Limb (tissue), 2 donors: ENCODE data around the gene GDPD3.
A peak's percentile ranks its signal among the peaks of the same experiment; 100 is the strongest.

ENCODE experiments used
- DNase-seq, 2 donors: peaks; one replicate each; pipeline ENCODE4 v3.0.0-alpha.2; 2016; ENCODE audit errors: extremely low spot score in 2 of 2

Gene GDPD3

DNA sequence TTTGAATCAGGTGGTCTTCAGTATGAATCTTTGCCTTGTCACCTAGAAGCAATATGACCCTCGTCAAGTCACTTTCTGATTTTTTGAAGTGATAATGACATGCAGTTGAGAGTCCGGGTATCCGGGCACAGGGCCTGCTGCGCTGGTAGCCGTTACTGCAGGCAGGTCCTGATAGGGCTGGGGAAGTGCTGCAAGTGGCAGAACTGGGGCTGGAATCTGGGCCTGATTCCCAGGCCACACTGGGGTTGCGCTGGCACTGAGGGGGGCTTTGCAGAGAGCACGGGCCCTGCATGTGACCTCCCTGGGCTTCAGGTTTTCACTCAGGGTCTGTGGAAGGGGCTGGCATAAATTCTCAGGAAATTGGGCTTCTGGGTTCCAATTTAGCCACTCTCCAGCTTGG is 34.6 kb downstream of the GDPD3 start:
- no peak for DNase-seq

DNA sequence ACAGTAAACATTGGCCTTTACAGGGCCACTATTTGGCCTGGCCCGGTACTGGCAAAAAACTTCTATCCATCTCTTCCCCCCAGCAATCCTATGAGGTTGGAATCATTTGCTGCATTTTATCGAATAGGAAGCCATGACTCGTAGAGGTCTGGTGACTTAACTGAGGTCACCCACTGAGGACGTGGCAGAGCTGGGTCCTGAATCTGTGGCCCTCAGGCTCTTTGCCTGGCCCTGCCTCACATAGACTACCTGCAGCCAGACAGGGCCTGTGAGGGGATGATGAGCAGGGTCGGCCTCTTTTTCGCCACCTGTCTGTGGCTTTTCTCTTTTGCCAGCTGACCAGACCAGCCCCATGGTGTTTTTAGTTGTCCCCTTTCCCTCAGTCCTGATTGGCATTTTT is 35.7 kb downstream of the GDPD3 start:
- no peak for DNase-seq

DNA sequence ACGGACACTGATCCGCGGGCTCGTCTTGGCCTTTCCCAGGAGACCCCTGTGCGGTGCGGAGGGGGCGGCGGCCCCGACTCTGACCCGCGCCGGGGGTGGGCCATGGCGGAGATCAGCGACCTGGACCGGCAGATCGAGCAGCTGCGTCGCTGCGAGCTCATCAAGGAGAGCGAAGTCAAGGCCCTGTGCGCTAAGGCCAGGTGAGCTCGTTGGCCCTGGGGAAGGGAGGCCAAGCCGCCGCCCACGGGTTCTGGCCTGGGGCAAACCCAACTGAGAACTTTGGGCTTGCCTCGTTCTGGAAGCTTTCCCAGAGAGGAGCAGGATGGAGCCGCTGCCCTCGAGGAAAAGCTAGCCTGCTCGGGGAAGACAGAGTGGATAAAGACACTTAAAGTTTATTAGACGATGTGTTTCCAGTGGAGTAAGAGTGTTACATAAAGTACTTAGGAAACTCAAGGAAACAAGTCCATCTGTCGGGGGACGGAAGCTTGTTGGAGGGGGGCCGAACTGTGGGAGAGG is 37.0 kb downstream of the GDPD3 start:
- no peak for DNase-seq

DNA sequence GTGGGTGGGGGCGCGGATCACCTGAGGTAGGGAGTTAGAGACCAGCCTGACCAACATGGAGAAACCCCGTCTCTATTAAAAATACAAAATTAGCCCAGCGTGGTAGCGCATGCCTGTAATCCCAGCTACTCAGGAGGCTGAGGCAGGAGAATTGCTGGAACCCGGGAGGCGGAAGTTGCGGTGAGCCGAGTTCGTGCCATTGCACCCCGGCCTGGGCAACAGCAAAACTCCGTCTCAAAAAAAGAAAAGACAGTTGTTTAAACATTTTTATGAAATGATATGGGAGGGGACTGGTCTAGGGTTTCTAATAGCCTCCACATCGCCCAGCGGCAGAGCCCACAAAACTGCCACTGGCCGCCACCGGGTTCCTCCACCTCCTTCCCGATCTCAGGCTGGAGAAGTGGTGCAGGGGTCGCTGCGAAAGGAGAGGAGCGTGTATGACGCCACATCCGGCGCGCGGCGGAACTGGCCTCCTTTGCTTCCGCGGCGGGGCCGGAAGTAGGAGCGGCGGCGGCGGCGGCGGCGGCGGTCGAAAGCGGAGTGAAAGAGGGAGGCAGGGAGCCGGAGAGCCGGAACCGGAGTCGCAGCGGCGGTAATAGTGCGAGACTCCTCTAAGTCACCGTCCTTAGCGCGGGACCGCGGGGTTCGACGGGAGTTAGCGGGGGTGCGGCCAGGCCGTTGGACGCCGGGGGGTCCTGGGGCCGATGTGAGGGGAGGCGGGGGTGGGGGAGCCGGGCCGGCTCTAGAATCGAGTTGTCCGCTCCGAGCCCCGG is 37.6 kb downstream of the GDPD3 start, which contains the start of gene PPP4C:
TSS of gene PPP4C (plus strand) at position 492 of the 773 bp plus-strand sequence. CDS start 384 bp downstream, outside the sequence.
- peak; percentile 90 to 92 for DNase-seq

DNA sequence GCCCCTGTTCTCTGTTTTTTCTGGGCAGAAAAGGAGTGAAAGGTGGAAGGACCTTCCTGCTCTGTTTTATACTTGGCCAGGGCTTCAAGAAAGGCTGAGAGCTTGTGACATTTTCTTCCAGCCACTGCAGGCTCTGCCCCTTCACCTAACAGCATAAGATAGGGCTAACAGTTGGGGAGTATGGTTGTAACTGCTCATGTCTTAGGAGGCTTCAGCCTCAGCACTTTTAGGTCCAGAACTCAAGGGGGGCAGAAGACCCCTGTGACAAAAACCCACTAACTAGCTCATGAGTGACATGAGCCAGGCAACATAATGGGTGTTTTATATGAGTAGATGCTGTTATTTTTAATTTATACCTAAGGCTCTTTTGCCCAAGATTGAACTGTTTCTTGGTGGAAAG is 42.8 kb downstream of the GDPD3 start:
- DNase-seq, result no peak

DNA sequence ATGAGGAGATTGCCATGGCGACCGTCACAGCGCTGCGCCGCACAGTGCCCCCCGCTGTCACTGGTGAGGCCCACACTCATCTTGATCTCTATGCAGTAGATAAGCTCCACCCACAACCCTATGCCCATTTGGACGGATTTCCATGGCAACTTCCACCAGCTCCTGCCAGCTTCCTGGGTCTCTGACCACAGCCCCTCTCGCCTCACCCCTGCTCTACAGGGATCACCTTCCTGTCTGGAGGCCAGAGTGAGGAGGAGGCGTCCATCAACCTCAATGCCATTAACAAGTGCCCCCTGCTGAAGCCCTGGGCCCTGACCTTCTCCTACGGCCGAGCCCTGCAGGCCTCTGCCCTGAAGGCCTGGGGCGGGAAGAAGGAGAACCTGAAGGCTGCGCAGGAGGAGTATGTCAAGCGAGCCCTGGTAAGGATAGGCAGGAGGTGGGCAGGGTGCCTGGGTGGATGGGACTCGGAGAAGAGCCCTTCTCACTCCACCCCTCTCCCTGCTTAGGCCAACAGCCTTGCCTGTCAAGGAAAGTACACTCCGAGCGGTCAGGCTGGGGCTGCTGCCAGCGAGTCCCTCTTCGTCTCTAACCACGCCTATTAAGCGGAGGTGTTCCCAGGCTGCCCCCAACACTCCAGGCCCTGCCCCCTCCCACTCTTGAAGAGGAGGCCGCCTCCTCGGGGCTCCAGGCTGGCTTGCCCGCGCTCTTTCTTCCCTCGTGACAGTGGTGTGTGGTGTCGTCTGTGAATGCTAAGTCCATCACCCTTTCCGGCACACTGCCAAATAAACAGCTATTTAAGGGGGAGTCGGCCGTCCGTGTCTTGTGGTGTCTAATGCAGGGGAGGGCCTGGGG is 43.5 kb downstream of the GDPD3 start:
- DNase-seq, result no peak

DNA sequence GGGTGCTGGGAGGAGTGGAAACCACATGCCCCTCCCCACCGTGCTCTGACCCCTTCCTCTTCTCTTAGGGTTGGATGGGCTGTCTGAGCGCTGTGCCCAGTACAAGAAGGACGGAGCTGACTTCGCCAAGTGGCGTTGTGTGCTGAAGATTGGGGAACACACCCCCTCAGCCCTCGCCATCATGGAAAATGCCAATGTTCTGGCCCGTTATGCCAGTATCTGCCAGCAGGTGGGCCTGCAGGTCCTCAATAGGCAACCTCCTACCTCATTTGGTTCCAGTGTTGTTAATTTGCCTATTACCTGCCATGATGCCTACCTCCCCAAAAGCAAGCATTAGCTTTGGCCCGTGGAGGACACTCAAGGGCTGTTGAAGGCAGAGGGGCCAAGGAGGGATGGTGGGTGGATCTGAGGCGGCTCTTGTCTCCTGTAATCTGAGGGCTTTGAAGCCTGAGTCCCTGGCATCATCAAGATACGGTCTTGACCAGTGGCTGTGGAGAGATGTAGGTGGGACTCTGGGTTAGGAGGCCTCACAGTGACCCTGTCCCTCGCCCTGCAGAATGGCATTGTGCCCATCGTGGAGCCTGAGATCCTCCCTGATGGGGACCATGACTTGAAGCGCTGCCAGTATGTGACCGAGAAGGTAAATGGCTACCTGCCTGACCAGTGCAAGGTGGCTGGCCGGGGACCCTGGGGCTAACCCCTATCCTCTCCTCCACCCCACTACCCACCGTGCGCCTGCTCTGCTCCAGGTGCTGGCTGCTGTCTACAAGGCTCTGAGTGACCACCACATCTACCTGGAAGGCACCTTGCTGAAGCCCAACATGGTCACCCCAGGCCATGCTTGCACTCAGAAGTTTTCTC is 44.4 kb downstream of the GDPD3 start:
- peak in 1 of 2 donors; percentile 50 for DNase-seq

DNA sequence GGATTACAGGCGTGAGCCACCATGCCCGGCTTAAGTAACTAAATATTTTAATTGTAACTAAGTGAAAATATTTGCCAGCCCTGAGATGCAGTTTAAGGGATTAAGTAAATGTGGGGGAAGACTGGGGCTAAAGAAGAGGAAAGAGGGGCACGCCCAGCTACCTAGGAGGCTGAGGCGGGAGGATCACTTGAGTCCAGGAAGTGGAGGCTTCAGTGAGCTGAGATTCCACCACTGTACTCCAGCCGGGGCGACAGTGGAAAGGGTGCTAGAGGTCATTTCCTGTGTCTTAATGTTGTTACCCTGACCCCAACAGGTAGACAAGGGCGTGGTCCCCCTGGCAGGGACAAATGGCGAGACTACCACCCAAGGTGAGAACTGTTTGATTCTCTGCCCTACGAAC is 45.0 kb downstream of the GDPD3 start:
- no peak for DNase-seq

DNA sequence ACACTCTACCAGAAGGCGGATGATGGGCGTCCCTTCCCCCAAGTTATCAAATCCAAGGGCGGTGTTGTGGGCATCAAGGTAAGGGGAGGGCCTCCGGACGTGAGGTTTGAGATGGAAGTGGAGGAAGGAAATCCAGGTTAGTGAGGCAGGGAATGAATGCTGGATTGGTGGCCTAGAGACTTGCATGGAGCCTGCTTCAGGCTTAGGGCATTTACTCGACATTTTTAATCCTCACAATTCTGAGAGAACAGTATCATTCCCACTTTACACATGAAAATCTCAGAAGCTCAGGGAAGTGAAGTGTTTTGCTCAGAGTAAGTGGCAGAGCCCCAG is 45.8 kb downstream of the GDPD3 start:
- no peak for DNase-seq

DNA sequence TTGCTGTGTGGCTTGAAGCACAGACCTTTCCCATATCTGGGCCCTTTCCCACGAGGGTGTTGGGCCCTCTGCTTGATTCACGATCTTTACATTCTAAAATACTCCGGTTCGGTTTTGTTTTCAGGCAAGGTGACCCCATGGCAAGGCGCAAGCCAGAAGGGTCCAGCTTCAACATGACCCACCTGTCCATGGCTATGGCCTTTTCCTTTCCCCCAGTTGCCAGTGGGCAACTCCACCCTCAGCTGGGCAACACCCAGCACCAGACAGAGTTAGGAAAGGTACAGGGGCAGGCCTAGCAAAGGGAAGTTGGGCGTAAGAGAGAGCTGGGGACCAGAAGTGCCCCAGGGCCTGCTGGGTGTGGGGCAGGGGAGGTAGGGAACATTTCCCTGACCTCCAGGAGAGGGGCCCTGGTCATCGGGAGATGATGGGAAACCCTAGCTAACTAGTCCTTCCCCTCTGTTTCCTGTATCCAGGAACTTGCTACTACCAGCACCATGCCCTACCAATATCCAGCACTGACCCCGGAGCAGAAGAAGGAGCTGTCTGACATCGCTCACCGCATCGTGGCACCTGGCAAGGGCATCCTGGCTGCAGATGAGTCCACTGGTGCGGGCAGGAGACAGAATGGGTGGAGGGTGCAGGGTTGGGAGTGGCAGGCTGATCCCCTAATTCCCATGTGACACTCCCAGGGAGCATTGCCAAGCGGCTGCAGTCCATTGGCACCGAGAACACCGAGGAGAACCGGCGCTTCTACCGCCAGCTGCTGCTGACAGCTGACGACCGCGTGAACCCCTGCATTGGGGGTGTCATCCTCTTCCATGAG is 46.4 kb downstream of the GDPD3 start:
- no peak for DNase-seq

DNA sequence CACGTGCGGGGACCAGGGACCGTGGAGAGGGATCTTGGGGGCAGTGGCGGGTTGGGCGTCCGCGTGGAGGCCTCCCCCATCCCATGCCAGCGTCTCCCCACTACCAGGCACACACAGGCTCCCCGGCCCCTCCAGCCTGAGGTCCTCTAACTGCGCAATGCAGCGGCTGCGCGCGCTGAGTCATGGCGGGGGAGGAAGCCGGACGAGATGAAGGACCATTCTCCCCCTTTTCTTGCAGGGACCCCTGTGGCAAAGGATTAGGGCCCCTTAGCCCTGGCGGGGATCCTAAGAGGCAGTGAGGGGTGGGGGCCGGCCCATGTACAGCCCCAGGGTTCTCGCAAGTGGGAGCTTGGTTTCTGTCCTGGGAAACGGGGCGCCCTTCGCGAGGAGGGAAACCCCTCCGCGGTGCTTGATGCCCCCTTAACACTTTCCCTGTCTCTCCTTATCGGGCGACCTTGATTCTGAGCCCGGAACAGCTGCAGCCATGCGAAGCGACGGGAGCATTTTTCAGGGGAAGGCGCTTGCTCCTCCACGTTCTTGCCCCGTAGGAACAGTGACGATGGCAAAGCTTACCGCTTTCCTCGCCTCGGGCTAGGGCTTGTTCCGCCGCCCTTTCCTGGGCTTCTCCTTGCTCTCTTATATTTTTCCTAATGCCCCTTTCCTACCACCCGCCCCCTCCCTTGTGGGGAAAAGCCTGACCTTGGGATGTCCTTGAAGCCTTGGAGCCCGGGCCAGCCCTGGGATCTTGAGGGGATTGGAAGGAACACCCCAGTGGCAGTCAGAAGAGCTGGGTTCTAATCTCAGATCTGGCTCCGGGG is 47.2 kb downstream of the GDPD3 start:
- peak in 1 of 2 donors; percentile 27 for DNase-seq

DNA sequence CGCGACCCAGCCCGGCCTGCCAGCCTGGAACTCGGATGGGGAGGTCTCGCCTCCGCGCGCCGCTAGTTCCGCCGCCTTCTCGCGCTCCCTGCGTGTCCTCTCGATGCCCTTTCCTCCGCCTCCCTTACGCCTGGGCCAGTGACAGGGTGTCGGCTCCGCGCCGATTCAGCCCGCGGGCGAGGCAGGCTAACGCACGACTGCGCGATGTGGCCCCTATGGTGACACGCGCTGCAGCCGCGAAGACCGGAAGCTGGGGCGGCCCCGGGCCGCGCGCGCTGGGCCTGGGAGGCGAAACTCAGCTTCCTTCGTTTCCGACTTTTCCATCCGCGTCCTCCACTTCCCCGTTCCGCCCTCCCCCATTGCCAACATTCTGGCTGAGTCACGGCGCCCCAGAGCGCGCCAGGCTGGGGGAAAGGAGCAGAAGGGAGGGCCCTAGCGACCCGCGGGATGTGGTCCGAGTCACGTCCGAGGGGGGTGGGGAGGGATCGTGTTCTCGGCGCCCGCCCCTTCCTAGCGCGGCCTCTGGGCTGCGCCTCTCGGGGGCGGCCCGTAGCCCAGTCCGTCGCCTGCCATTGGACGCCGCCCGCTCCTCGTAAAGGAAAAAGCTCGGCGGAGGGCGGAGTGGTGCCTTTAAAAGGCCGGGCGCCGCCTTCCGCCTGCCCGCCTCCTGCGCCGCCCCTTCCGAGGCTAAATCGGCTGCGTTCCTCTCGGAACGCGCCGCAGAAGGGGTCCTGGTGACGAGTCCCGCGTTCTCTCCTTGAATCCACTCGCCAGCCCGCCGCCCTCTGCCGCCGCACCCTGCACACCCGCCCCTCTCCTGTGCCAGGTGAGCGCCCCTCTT is 48.0 kb downstream of the GDPD3 start, which contains the start of gene ALDOA:
TSS of gene ALDOA (plus strand) at position 659 of the 841 bp plus-strand sequence. CDS start 1,138 bp downstream, outside the sequence.
- DNase-seq, result peak; percentile 98

DNA sequence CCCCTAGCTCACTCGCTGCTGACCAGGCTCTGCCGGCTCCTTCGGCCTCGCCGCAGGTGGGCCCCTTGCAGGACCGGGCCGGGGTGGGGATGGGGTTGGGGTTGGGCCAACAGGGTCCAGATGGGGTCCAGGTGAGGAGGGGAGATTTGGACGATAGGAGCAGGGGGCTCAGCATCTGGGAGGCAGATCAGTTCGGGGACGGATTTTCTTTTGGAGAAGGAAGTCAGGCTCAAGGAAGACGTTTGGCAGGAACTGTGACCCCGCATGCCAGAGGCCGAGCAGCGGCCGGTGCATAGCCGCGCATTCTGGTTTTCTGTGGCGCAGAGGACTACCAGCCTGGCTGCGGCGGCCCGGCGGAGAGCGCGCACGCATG is 48.6 kb downstream of the GDPD3 start:
- DNase-seq, result no peak

DNA sequence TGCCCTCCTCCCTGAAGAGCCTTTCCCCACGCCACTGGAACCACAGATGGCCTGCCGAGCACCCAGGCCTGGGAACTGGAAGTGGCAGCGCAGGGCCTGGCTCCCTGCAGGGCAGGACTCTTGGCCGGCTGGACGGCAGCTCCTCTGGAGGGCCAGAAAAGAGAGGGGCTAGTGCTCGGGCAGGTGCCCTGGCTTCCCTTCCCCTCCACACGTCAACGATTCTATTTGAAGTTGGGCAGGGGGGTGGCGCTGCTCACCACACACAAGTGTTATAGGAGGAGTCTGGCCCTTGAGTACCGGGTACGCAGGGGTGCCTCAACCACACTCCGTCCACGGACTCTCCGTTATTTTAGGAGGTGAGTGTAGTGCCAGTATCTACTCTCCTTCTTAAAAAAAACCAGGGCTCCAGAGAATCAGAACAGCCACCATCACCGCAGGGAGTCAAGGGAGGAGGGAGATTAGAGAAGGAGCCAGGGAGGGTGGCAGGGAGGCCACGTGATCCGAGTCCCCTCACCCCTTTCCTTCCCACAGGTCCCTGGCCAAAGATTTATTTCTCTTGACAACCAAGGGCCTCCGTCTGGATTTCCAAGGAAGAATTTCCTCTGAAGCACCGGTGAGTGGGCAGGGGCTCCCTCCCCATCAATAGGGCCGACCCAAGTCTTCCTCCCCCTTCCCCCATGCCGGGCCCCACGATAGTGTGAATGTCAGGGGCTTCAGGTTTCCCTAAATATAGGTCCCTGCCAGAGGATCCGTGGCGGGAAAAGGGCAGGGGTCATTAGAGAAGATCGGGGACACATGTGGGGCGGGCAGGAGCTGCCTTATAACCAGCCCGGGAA is 49.2 kb downstream of the GDPD3 start:
- peak; percentile 49 to 73 for DNase-seq

DNA sequence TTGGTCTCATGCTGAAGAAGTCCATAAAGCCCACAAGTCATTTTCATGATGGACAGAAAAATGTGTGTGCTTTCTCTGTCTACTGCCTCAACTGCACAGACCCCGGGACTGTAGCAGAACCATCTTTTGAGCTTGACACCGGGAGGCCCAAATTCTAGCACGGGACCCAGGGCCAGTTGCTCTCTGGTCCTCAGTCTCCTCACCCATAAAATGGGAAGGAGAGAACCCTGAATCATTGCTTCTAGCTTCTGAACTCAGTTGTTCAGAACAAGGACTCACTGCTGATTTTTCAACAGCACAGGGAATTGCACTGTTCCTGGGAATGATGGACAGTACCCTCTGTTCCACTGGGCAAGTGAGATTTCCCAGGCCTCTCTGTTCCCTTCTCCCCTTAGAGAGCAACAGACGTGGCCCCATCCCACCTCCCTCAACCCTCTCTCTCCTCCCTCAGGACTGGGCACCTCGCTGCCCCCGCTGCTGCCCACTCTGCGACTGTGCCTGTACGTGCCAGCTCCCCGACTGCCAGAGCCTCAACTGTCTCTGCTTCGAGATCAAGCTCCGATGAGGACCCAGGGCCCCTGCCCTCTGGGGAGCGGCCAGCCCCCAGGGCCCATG is 50.0 kb downstream of the GDPD3 start:
- DNase-seq, result no peak

DNA sequence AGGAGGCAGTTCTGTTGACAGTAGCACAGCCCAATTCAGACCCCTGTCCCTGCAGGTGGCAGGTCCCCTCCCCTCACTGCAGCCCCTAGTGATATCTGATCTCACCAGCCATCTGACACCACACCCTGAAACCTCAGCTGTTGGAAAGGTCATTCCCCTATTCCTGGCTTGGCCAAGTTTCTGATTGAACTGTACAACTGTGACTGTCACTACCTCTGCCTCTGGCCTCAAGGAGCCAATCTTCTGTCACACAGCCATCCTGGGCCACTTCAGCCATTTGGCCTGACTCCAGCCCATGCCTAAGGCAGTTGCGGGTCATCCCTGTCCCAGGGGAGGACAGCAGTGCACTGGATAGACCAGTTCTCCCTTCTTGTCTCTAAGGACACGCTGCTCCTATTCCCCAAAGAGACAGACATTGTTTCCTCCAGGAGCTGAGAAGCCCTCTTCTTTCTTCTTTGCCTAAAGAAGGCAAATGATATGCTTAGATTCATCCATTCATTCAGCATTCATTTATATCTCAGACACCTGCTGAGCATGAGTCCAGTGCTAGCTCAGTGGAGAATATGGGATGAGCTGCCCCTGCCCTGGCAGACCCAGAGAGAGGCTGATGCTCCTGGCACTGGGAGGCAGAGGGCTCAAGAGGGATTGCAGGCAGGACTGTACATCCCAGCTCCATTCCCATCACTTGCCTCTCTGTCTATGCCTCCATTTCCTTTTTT is 52.3 kb downstream of the GDPD3 start:
- peak; percentile 55 to 61 for DNase-seq

DNA sequence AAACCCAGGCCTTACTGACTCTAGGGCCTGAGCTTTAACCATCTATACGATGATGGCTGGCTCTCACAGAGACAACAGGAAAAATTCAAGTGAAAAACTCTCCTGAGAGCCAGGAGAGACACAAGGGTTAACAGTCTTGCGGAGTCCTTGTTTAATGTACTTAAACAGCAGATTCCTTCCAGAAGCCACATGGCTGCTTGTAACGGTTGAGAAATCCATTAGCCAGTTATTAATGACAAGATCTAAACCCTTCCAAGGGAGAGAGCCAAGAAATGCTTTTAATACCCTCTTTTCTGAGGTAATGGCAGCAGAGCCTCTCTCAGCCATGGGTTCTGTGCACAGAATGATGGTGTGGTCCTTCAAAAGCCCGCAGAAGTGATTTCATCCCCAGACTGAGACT is 53.0 kb downstream of the GDPD3 start:
- peak in 1 of 2 donors; percentile 22 for DNase-seq
